ENCODE data around the gene PTPRG.

PTPRG gene

GRCh38 chr3:61580982-61581643 is 19.7 kb downstream of the PTPRG start:
- DNase-seq (ENCODE audit: low read depth), result no peak
- no peak overlapping the region for H3K4me3 ChIP-seq (ENCODE audit: low read depth, low read length)
- in situ Hi-C loops (cut with HindIII; ENCODE audit: low sequenced_read_pairs), result no loop called here
- no peak for TF ChIP-seq CTCF (IDR thresholded peaks at IDR 0.05; ENCODE audit: low read depth, low read length, missing control alignments)

- in situ Hi-C loops (cut with HindIII; ENCODE audit: low sequenced_read_pairs), result no loop called here
- no peak for TF ChIP-seq CTCF (IDR thresholded peaks at IDR 0.05; ENCODE audit: low read depth, low read length, missing control alignments)
- no peak for DNase-seq (ENCODE audit: low read depth)
- no peak overlapping the region for H3K4me3 ChIP-seq (ENCODE audit: low read depth, low read length)
Observed at GRCh38 chr3:61582287-61582686, 20.9 kb downstream of the PTPRG start.

GRCh38 chr3:61582846-61583245 is 21.5 kb downstream of the PTPRG start:
- in situ Hi-C loops (cut with HindIII; ENCODE audit: low sequenced_read_pairs), result no loop called here
- no peak for TF ChIP-seq CTCF (IDR thresholded peaks at IDR 0.05; ENCODE audit: low read depth, low read length, missing control alignments)
- H3K4me3 ChIP-seq (ENCODE audit: low read depth, low read length), result no peak overlapping the region
- no peak for DNase-seq (ENCODE audit: low read depth)

- in situ Hi-C loops (cut with HindIII; ENCODE audit: low sequenced_read_pairs), result no loop called here
Observed at GRCh38 chr3:61583890-61584875, 22.8 kb downstream of the PTPRG start.

GRCh38 chr3:61589856-61590255 is 28.5 kb downstream of the PTPRG start:
- TF ChIP-seq CTCF (IDR thresholded peaks at IDR 0.05; ENCODE audit: low read depth, low read length, missing control alignments), result no peak
- no peak overlapping the region for H3K4me3 ChIP-seq (ENCODE audit: low read depth, low read length)
- in situ Hi-C loops (cut with HindIII; ENCODE audit: low sequenced_read_pairs), result no loop called here
- no peak for DNase-seq (ENCODE audit: low read depth)

More at GRCh38 chr3:61583890-61584875, 22.8 kb downstream of the PTPRG start:
- no peak for DNase-seq (ENCODE audit: low read depth)
- H3K4me3 ChIP-seq (ENCODE audit: low read depth, low read length), result no peak overlapping the region
- no peak for TF ChIP-seq CTCF (IDR thresholded peaks at IDR 0.05; ENCODE audit: low read depth, low read length, missing control alignments)

- in situ Hi-C loops (cut with HindIII; ENCODE audit: low sequenced_read_pairs), result no loop called here
Observed at GRCh38 chr3:61591300-61591699, 29.9 kb downstream of the PTPRG start.

More at GRCh38 chr3:61591300-61591699, 29.9 kb downstream of the PTPRG start:
- H3K4me3 ChIP-seq (ENCODE audit: low read depth, low read length), result no peak overlapping the region
- DNase-seq (ENCODE audit: low read depth), result no peak
- TF ChIP-seq CTCF (IDR thresholded peaks at IDR 0.05; ENCODE audit: low read depth, low read length, missing control alignments), result no peak

All from astrocyte of the cerebellum (primary cell).